Effector memory CD4-positive, alpha-beta T cell (primary cell): ENCODE data around the gene MKI67.

Source experiments
- DNase-seq, 3 donors: peaks; one replicate each; pipeline ENCODE4 v3.0.0-alpha.2; 2020
- H3K27ac ChIP-seq: 2 replicates; pipeline ENCODE4 v1.7.0; 2013; ENCODE audit warnings: mild to moderate bottlenecking, low read length, moderate library complexity; ENCODE audit not compliant: insufficient read depth, poor library complexity, severe bottlenecking
- H3K27me3 ChIP-seq: replicated peaks from 2 replicates; pipeline ENCODE4 v1.7.0; 2013; ENCODE audit warnings: mild to moderate bottlenecking, low read length; ENCODE audit not compliant: insufficient read depth, control insufficient read depth, poor library complexity, severe bottlenecking
- H3K36me3 ChIP-seq: 2 replicates; pipeline ENCODE4 v1.7.0; 2013; ENCODE audit warnings: mild to moderate bottlenecking, low read length, moderate library complexity; ENCODE audit not compliant: control insufficient read depth, insufficient read depth
- H3K4me1 ChIP-seq: 2 replicates; pipeline ENCODE4 v1.7.0; 2013; ENCODE audit warnings: low read length, mild to moderate bottlenecking; ENCODE audit not compliant: control insufficient read depth, insufficient read depth, poor library complexity, severe bottlenecking
- H3K4me3 ChIP-seq: 2 replicates; pipeline ENCODE4 v1.7.0; 2013; ENCODE audit warnings: low read length, low read depth, mild to moderate bottlenecking; ENCODE audit not compliant: insufficient read depth, poor library complexity, severe bottlenecking
- H3K9me3 ChIP-seq: 2 replicates; pipeline ENCODE4 v1.7.0; 2013; ENCODE audit warnings: mild to moderate bottlenecking, low read length, moderate library complexity; ENCODE audit not compliant: control insufficient read depth

The MKI67 gene

DNA sequence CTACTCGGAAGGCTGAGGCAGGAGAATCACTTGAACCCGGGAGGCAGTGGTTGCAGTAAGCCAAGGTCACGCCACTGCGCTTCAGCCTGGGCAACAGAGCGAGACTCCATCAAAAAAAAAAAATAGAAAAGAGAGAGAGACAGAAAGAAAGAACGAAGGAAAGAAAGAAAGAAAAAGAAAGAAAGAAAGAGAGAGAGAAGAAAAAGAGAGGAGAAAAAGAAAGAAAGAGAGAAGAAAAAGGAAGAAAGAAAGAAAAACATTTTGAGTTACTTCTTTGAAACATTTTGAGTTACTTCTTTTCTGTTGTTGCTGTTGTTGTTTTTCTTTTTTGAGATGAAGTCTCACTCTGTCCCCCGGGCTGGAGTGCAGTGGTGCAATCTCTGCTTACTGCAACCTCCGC lies 2.4 kb upstream of the MKI67 start:
- Histone ChIP-seq H3K9me3 (no peaks in the 10 kb centered on the region), H3K27me3 (peaks cover 12% of the 10 kb centered on the region), H3K4me1 (peaks cover 16% of the 10 kb centered on the region)

DNA sequence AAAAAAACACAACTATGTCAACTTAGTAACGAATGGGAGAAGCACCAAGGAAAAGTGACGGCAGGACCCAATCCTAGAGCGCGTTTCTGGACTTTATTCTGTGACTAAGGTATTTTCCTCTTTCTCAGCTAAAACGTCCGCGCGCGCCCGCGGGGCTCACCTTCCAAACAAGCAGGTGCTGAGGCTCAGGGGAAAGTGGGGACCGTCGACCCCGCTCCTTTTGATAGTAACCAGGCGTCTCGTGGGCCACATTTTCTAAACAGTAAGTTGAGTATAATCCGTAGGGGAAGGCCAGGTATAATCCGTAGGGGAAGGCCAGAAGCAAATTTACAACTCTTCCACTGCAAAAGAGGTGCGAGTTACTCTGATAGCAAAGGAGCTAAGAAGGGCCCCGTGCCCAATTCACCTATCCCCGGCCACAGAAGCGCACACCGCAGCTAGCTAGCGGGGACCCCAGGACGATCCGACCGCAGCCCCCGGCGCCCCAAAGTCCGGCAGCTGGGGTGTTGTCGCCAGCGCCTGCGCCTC lies 743 bp downstream of the MKI67 start:
- H3K4me3 ChIP-seq: peak overlapping the region; percentile 67
- H3K4me1 ChIP-seq: peaks cover 16% of the 10 kb centered on the region
- H3K27me3 ChIP-seq: peaks cover 19% of the 10 kb centered on the region
- no peaks in the 10 kb centered on the region for H3K36me3 ChIP-seq
- H3K9me3 ChIP-seq: no peaks in the 10 kb centered on the region
- no peak for DNase-seq
- no peak overlapping the region for H3K27ac ChIP-seq

More for the DNA sequence above, 2.4 kb upstream of the MKI67 start:
- DNase-seq: no peak
- no peak overlapping the region for H3K4me3 ChIP-seq
- no peak overlapping the region for H3K27ac ChIP-seq
- no peaks in the 10 kb centered on the region for H3K36me3 ChIP-seq

- peaks cover 19% of the 10 kb centered on the region for H3K27me3 ChIP-seq
- H3K27ac ChIP-seq: no peak overlapping the region
- no peaks in the 10 kb centered on the region for H3K36me3 ChIP-seq
- peak overlapping the region; percentile 67 for H3K4me3 ChIP-seq
- H3K9me3 ChIP-seq: no peaks in the 10 kb centered on the region
- H3K4me1 ChIP-seq: peaks cover 16% of the 10 kb centered on the region
- DNase-seq: no peak
Measured at GRCh38 chr10:128124813-128125403, 1.3 kb downstream of the MKI67 start.

DNA sequence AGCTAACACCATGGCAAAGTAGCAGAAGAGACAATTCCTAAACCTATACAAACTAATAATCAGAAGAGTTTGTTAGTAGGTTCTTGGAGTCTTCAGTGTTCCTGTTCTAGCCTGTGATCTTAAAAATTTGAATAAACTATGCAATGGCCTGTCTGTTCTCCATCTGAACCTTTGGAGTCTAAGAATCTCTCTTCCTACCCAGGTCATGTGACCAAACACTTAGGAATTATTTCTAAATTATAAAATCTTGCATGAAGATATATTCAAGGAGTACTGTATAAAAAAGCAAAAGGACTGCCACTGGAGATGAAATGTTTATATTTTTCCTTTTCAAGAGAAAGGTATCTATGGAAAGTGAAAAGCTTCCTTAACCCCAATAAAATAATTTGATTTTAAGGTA lies 2.4 kb downstream of the MKI67 start:
- no peak overlapping the region for H3K27ac ChIP-seq
- no peak for DNase-seq
- H3K27me3 ChIP-seq: peaks cover 19% of the 10 kb centered on the region
- no peaks in the 10 kb centered on the region for H3K9me3 ChIP-seq
- H3K4me3 ChIP-seq: no peak overlapping the region
- peaks cover 16% of the 10 kb centered on the region for H3K4me1 ChIP-seq
- no peaks in the 10 kb centered on the region for H3K36me3 ChIP-seq

DNA sequence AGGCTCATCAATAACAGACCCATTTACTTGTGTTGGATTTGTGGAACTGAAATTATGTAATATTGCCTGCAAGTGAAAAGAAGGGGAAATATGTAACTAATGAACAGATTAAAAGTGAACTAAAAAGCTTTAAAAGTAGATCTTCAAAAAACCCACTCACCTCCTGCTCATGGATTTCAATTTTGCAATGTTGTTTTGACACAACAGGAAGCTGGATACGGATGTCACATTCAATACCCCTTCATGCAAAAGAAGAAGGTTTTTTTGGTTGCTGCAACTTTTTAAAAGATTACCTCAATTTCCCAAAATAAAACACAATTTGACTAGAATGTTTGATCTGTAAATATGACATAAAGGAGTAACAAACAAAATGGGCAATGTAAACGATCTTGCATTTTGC lies 3.3 kb downstream of the MKI67 start:
- Histone ChIP-seq H3K27ac (no peak overlapping the region), H3K4me3 (no peak overlapping the region), H3K9me3 (no peaks in the 10 kb centered on the region), H3K36me3 (no peaks in the 10 kb centered on the region), H3K4me1 (peaks cover 16% of the 10 kb centered on the region), H3K27me3 (peaks cover 19% of the 10 kb centered on the region)
- DNase-seq: no peak

DNA sequence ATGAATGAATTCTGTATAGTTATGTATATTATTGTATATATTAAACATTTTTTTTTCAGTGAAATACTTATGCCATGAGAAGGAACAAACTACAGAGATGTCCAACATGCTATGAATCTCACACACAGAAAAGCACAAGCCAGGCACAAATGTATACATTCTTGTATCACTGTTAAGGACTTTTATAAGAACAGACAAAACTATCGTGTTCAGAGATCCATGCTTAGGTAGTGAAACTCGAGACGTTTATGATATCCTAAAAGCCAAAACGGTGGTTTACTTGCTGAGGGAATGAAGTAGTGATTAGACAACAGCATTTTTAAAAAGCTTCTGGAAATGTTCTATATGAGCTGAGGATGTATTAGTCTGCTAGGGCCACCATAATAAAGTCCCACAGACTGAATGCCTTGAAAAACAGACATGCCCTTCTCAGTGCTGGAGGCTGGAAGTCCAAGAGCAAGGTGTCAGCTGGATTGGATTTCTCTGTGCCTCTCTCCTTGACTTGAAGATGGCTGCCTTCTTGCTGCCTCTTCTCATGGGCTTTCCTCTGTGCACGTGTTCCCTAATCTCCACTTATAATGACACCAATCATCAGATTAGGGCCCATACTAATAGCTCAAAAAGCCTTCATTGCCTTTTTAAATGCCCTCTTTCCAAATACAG lies 4.3 kb downstream of the MKI67 start:
- peaks cover 15% of the 10 kb centered on the region for H3K4me1 ChIP-seq
- no peak overlapping the region for H3K27ac ChIP-seq
- H3K27me3 ChIP-seq: peaks cover 19% of the 10 kb centered on the region
- no peaks in the 10 kb centered on the region for H3K9me3 ChIP-seq
- H3K36me3 ChIP-seq: no peaks in the 10 kb centered on the region
- DNase-seq: no peak
- H3K4me3 ChIP-seq: no peak overlapping the region

DNA sequence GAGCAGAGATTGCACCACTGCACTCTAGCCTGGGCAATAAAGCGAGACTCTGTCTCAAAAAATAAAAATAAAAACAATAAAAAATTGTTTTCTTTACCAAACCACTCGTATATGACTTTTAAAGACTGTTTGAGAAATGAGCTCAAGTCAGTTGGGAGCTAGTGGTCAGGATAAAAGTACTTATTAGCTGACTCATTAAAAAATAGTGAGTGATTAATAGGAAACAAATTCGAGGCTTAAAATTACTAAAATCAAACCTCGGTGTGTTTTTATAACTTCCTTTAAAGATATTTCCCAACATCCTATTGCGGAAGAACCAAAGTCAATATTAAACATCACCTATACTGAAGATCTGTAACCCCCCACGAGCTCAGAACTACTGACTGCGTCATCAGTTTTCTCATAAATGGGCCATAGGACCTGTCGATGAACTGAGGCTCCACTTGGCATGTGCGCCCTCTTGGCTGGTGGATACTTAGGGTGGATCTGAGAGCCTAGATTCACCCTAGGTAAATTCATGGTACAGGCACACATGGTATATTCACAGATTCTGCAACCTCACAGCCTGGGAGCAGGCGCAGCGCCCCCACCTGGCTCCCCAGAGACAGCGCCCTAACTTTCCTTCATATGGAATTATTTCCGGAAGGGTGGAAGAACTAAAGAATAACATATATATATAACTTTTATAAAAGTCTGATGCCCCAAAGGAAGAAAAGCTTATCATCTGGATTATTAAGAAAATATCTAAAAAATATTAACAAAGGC lies 9.2 kb downstream of the MKI67 start:
- Histone ChIP-seq H3K9me3 (no peaks in the 10 kb centered on the region), H3K36me3 (no peaks in the 10 kb centered on the region), H3K4me3 (no peak overlapping the region), H3K27me3 (no peaks in the 10 kb centered on the region), H3K4me1 (no peaks in the 10 kb centered on the region), H3K27ac (no peak overlapping the region)
- DNase-seq: no peak

DNA sequence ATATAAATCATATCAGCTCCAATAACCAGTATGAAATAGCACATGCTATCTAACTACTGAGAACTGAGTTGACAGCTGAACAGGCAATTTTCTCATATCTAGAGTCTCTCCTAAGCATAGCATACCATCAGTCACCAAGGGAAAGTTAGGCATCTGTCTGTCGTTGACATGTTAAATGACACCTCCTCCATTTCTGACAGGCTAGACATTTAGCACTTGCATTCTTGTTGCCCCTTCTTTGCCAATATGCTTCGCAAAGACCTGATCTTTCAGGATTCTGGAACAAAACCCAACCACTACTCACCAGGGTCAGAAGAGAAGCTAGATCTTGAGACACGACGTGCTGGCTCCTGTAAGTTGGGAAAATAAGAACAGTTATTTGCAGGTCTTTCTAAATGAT lies 10.0 kb downstream of the MKI67 start:
- no peaks in the 10 kb centered on the region for H3K27me3 ChIP-seq
- H3K4me3 ChIP-seq: no peak overlapping the region
- H3K36me3 ChIP-seq: no peaks in the 10 kb centered on the region
- no peak overlapping the region for H3K27ac ChIP-seq
- H3K4me1 ChIP-seq: no peaks in the 10 kb centered on the region
- no peak for DNase-seq
- H3K9me3 ChIP-seq: no peaks in the 10 kb centered on the region

- H3K36me3 ChIP-seq: no peaks in the 10 kb centered on the region
- DNase-seq: no peak
Measured at GRCh38 chr10:128115356-128115755, 10.9 kb downstream of the MKI67 start.

DNA sequence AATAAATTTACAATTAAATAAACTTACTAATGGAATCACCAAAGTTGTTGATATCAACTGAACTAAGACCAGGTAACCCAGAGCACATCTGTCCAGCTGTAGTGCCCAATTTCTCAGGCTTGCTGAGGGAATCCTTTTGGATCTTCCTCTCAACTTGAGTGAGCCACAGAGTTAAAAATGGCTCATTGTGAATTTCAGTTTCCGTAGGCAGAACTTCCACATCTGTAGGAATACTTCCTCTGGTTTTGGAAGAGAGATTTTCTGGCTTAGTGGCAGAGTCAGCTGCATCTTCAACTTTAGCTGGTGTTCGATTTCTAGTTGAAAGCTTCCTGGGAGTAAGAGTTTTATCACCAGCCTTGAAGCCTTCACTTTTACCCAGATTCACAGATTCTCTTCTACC lies 11.3 kb downstream of the MKI67 start:
- Histone ChIP-seq H3K36me3 (no peaks in the 10 kb centered on the region), H3K4me1 (no peaks in the 10 kb centered on the region), H3K27me3 (no peaks in the 10 kb centered on the region), H3K4me3 (no peak overlapping the region), H3K27ac (no peak overlapping the region), H3K9me3 (no peaks in the 10 kb centered on the region)
- DNase-seq: no peak

More at GRCh38 chr10:128115356-128115755, 10.9 kb downstream of the MKI67 start:
- H3K27ac ChIP-seq: no peak overlapping the region
- no peaks in the 10 kb centered on the region for H3K4me1 ChIP-seq
- H3K27me3 ChIP-seq: no peaks in the 10 kb centered on the region
- no peak overlapping the region for H3K4me3 ChIP-seq
- H3K9me3 ChIP-seq: no peaks in the 10 kb centered on the region
